ENCODE results near the gene TACSTD2.
"Not testable (repeated sequence)": the region's sequence is repeated elsewhere in the genome, so short reads cannot be mapped to it uniquely, and the experiment has no call there.

Gene TACSTD2

GRCh38 chr1:58576727-58577653, at the start of gene TACSTD2:
TSS of gene TACSTD2 (minus strand) at chr1:58577252. CDS start at chr1:58577156, 96 bp downstream.
- DNase-seq (ENCODE audit: low read depth) = no peak

GRCh38 chr1:58626293-58626692, 49.2 kb upstream of the TACSTD2 start:
- no peak for DNase-seq (ENCODE audit: low read depth)

DNA sequence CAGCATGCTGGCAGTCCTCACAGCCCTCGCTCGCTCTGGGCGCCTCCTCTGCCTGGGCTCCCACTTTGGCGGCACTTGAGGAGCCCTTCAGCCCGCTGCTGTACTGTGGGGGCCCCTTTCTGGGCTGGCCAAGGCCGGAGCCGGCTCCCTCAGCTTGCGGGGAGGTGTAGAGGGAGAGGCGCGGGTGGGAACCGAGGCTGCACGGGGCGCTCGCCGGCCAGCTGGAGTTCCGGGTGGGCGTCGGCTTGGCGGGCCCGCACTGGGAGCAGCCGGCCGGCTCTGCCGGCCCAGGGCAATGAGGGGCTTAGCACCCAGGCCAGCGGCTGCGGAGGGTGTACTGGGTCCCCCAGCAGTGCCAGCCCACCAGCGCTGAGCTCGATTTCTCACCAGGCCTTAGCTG, 46.2 kb upstream of the TACSTD2 start:
- not testable (repeated sequence) for DNase-seq (ENCODE audit: low read depth)

GRCh38 chr1:58622571-58622970, 45.5 kb upstream of the TACSTD2 start:
- no peak for DNase-seq (ENCODE audit: low read depth)

DNA sequence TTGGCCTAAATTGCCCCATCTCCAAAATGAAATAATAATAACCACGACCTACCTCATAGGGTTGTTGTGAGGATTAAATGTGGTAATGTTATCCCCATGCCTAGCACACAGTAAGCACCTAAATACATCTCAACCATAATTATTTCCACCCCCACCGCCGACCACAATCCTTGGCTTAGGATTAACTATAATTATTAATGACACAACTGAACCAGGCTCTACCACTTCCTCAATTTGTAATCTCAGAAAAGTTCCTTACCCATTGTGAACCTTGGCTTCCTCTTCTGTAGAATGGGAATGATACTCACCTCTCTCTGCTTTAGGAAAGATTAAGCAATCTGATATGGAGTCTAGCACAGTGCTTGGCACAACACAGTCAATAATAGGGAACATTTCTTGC, 44.3 kb upstream of the TACSTD2 start:
- DNase-seq (ENCODE audit: low read depth) = no peak

- DNase-seq (ENCODE audit: low read depth) = no peak
Measured at GRCh38 chr1:58620926-58621325, 43.9 kb upstream of the TACSTD2 start.

GRCh38 chr1:58620259-58620658, 43.2 kb upstream of the TACSTD2 start:
- no peak for DNase-seq (ENCODE audit: low read depth)

DNA sequence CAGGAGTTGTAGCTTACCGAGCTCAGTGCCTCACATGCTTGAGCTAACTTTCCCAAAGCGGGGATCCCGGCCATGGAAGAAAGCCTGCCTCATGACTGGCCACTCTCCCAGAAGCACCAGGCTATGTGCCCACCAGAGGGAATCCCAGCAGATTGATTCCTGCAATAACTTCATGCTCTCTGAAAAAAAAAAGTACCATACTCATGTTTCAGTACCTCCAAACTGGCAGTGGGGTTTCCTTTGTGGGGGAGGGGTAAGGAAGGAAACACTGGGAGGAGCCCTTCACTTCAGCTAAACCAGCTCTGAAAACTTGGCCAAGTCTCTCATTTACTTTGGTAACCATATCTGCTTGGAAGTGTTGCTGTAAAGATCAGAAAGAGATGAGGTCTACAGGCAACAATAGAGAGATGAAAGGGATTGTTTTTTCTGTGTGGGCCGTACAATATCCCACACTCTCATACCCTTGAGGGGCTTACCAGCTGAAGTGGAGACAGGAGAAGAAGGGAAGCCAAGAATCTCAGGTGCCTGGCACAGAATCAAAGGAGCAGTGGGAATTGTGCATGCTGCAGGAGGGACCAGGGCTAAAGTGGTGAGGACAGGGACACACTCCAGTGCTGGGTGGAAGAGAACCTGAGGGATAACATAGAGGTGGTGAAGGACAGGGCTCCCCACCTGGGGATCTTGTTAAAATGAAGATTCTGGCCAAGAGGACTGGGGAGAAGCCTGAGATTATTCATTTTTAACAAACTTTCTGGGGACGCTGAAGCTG, 42.4 kb upstream of the TACSTD2 start:
- DNase-seq (ENCODE audit: low read depth) = no peak

DNA sequence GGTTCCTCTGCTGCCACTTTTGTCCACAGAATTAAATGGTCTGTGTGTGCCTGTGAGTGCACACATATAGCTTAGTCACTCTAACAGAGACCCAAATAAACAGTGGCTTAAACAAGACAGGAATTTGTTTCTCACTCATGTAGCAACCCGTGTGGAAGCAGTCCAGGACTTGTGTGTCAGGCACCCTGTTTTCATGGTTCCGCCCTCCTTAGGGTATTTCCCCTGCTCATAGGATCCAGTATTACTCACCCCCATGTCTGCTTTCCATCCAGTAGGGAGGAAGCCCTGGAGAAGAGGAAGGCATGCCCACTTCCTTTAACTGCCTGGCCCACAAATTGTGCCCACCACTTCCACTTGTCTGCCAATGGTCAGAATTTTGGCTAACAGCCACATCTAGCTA, 41.3 kb upstream of the TACSTD2 start:
- peak; percentile 96 for DNase-seq (ENCODE audit: low read depth)

DNA sequence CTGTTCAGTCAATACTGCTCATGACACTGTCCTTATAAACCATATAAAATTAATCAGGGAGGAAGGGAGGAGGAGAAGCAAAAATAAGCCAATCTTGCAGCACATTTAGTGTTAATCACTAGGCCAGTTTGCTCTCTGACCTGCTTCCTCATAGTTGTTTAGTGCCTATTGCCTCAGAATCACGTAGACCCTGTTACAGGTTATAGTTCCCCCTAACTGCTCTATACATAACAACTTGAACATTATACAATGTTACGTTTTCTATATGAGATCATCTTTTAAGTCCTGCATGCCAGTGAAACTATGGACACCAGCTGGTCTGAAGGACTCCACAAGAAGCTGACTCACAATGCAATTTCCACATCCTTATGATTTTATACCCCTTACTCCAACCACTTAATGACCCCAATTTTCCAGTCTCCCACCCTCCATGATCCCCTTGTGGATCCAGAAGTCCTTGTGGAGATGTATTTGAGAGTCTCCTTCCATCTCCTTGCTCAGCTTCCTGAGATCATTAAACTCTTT, 34.9 kb upstream of the TACSTD2 start:
- no peak for DNase-seq (ENCODE audit: low read depth)

- DNase-seq (ENCODE audit: low read depth) = no peak
Measured at GRCh38 chr1:58608945-58609344, 31.9 kb upstream of the TACSTD2 start.

DNA sequence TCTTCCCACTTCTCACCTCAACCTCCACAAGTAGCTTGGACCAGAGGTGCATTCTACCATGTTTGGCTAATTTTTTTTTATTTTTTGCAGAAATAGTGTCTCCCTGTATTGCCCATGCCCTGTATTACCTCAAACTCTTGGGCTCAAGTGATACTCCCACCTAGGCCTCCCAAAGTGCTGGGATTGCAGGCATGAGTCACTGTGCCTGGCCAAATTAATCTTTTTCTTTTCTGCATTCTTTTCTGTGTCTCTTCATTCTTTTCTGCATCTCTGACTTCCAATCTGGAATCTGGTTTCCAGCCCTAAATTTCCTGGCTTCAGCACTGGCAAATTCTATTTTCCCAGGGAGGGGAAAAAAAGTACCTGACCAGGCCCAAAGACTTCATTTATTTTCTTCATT, 31.2 kb upstream of the TACSTD2 start:
- DNase-seq (ENCODE audit: low read depth) = no peak

- DNase-seq (ENCODE audit: low read depth) = no peak
Measured at GRCh38 chr1:58607391-58607790, 30.3 kb upstream of the TACSTD2 start.

GRCh38 chr1:58601921-58602320, 24.9 kb upstream of the TACSTD2 start:
- DNase-seq (ENCODE audit: low read depth) = not testable (repeated sequence)

DNA sequence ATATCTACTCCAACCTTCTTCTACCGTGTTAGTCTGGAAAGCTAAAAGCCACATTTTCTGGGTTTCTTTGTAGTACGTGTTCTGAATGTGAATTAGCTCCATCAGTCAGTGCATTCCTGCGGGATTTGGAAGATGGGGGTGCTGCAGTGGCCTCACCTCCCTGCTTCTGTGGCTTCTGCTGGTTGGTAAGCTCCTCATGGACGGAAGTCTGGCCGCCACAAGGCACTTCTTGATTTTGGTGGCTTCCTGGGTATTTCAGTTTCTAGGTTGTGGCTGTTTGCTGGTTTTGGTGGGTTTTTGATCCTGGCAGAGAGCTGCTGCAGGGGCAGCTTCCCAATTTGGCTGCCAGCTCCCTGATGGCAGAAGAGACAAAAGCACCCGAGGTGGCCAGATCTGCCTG, 20.9 kb upstream of the TACSTD2 start:
- no peak for DNase-seq (ENCODE audit: low read depth)

- no peak for DNase-seq (ENCODE audit: low read depth)
Measured at GRCh38 chr1:58597076-58597475, 20.0 kb upstream of the TACSTD2 start.

GRCh38 chr1:58596631-58597052, 19.6 kb upstream of the TACSTD2 start:
- DNase-seq (ENCODE audit: low read depth) = no peak

DNA sequence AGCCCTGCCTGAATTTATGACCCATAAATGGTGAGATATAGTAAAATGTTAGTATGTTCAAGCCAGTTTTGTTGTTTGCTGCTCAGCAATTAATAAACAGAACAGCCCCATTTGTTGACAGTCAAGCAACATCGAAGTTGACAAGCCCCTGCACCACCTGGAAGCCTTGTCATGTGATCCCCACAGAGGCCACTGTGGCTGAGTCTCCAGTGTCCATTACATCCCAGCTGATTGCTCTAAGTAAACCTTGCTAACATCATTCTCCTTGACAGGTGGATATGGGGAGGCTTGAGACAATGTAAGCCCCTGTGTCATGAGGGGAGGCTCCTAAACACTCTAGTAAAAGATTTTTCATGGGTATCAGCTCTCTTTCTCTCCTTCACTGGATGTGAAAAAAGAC, 17.5 kb upstream of the TACSTD2 start:
- DNase-seq (ENCODE audit: low read depth) = no peak

DNA sequence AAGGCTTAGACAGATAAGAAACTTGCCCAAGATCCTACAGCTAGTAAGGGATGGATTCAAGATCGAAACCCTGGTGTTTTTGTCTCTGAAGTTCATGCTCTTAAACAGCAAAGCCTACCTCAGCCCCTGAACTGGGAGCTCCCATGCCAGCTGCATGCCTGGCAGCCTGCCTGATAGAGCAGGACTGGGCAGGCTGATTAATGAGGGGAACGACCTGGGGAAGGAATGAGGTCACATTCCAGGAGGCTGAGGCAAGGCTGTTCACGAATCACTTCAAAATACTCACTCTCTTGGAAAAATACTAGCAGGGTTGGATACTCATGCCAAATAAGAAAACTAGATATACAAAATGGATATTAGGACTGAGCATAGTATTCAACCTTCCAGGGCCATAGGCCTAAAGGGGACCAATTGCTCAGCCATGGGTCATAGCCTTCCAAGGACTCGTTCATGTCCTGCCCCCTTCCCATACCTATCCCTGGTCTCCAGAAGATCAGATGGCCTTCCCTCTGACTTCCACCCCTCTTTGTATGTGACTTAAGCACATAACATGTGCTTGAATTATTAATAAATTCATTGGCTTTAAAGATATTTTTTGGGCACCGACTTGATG, 15.6 kb upstream of the TACSTD2 start:
- DNase-seq (ENCODE audit: low read depth) = peak; percentile 73

GRCh38 chr1:58591806-58592205, 14.8 kb upstream of the TACSTD2 start:
- DNase-seq (ENCODE audit: low read depth) = no peak

DNA sequence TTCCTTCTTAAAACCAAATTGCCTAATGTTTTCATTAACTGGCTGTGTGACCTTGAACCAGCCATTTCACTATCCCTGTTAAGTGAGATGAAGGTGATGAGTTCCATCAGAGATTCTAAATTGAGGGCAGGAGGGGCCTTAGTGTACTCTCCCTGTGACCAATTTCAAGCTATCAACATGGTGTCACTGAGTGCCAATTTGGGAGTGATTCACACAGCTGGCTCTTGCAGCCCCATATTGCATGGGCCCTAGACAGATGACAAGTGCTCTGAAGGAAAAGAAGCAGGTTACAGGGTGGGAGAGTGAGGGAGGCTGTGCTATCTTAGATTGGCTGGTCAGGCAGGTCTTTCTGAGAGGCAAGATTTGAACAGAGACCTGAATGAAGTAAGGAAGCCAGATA, 13.0 kb upstream of the TACSTD2 start:
- DNase-seq (ENCODE audit: low read depth) = no peak

GRCh38 chr1:58588396-58588795, 11.3 kb upstream of the TACSTD2 start:
- no peak for DNase-seq (ENCODE audit: low read depth)
